ENCODE data around the gene SLC26A8.
"Not testable (repeated sequence)": the region's sequence is repeated elsewhere in the genome, so short reads cannot be mapped to it uniquely, and the experiment has no call there.

SLC26A8 gene

GRCh38 chr6:36050305-36050704 is 25.9 kb upstream of the SLC26A8 start:
- DNase-seq (ENCODE audit: low read depth), result no peak

GRCh38 chr6:36049582-36049981 is 25.1 kb upstream of the SLC26A8 start:
- DNase-seq (ENCODE audit: low read depth), result no peak

- no peak for DNase-seq (ENCODE audit: low read depth)
Observed at GRCh38 chr6:36042618-36043260, 18.3 kb upstream of the SLC26A8 start.

GRCh38 chr6:36040958-36041357 is 16.5 kb upstream of the SLC26A8 start:
- DNase-seq (ENCODE audit: low read depth), result no peak

- DNase-seq (ENCODE audit: low read depth), result no peak
Observed at GRCh38 chr6:36039112-36039511, 14.7 kb upstream of the SLC26A8 start.

GRCh38 chr6:36038120-36038876 is 13.9 kb upstream of the SLC26A8 start:
- DNase-seq (ENCODE audit: low read depth), result no peak

- DNase-seq (ENCODE audit: low read depth), result no peak
Observed at GRCh38 chr6:36035225-36035624, 10.8 kb upstream of the SLC26A8 start.

GRCh38 chr6:36034441-36034840 is 10.0 kb upstream of the SLC26A8 start:
- DNase-seq (ENCODE audit: low read depth), result no peak

- DNase-seq (ENCODE audit: low read depth), result no peak
Observed at GRCh38 chr6:36033935-36034334, 9.5 kb upstream of the SLC26A8 start.

GRCh38 chr6:36033144-36033543 is 8.7 kb upstream of the SLC26A8 start:
- not testable (repeated sequence) for DNase-seq (ENCODE audit: low read depth)

- DNase-seq (ENCODE audit: low read depth), result no peak
Observed at GRCh38 chr6:36032261-36032660, 7.8 kb upstream of the SLC26A8 start.

GRCh38 chr6:36029464-36029863 is 5.0 kb upstream of the SLC26A8 start:
- peak; percentile 51 for DNase-seq (ENCODE audit: low read depth)

GRCh38 chr6:36028877-36029324 is 4.5 kb upstream of the SLC26A8 start:
- peak; percentile 48 for DNase-seq (ENCODE audit: low read depth)

- peak; percentile 6 for DNase-seq (ENCODE audit: low read depth)
Observed at GRCh38 chr6:36028088-36028876, 3.8 kb upstream of the SLC26A8 start.

GRCh38 chr6:36027501-36028087 is 3.2 kb upstream of the SLC26A8 start, which contains the start of gene MAPK14:
Gene MAPK14 (plus strand): TSS chr6:36027808. CDS start chr6:36028158, 350 bp downstream.
- DNase-seq (ENCODE audit: low read depth), result peak; percentile 100

- DNase-seq (ENCODE audit: low read depth), result no peak
Observed at GRCh38 chr6:36025932-36026327, 1.5 kb upstream of the SLC26A8 start.

- DNase-seq (ENCODE audit: low read depth), result no peak
Observed at GRCh38 chr6:36025260-36025931, 955 bp upstream of the SLC26A8 start.

GRCh38 chr6:36020154-36020553 is 4.3 kb downstream of the SLC26A8 start:
- no peak for DNase-seq (ENCODE audit: low read depth)

- no peak for DNase-seq (ENCODE audit: low read depth)
Observed at GRCh38 chr6:36019167-36019566, 5.3 kb downstream of the SLC26A8 start.

- no peak for DNase-seq (ENCODE audit: low read depth)
Observed at GRCh38 chr6:36018339-36018738, 6.1 kb downstream of the SLC26A8 start.

GRCh38 chr6:36015666-36016065 is 8.8 kb downstream of the SLC26A8 start:
- DNase-seq (ENCODE audit: low read depth), result no peak

GRCh38 chr6:36000451-36000850 is 24.0 kb downstream of the SLC26A8 start:
- DNase-seq (ENCODE audit: low read depth), result no peak
